T-helper 2 cell treated with Interferon-gamma antibody and Interleukin-4, amounts not matched to agents 5 μg/mL and 100 μg/mL, for 36 hours (primary cell): ENCODE measurements around the gene PCGF1.
A peak's percentile ranks its signal among the peaks of the same experiment; 100 is the strongest.

Source experiments
- DNase-seq: peaks from one replicate; pipeline ENCODE4 v3.0.0; 2021; ENCODE audit warnings: low spot score
- H3K27ac Mint-ChIP-seq: one replicate; pipeline ENCODE4 v1.8.0; 2021; ENCODE audit warnings: mild to moderate bottlenecking, mixed read lengths
- H3K27me3 Mint-ChIP-seq: one replicate; pipeline ENCODE4 v1.8.0; 2021; ENCODE audit warnings: low read depth, mixed read lengths
- H3K36me3 Mint-ChIP-seq: one replicate; pipeline ENCODE4 v1.8.0; 2021; ENCODE audit warnings: low read depth, mixed read lengths
- H3K4me1 Mint-ChIP-seq: one replicate; pipeline ENCODE4 v1.8.0; 2021; ENCODE audit warnings: low read depth, mixed read lengths
- H3K4me3 Mint-ChIP-seq: one replicate; pipeline ENCODE4 v1.8.0; 2022; ENCODE audit warnings: mild to moderate bottlenecking, moderate library complexity, mixed read lengths
- H3K9me3 Mint-ChIP-seq: one replicate; pipeline ENCODE4 v1.8.0; 2021; ENCODE audit warnings: mixed read lengths

PCGF1 gene

GRCh38 chr2:74507145-74507925 is at the start of gene PCGF1:
TSS of gene PCGF1 (minus strand) at chr2:74507695. CDS start at chr2:74507668, 27 bp downstream.
- peak within 1 kb of the TSS; percentile 96 for H3K4me3 Mint-ChIP-seq
- peak within 1 kb of the TSS; percentile 99 for H3K27ac Mint-ChIP-seq
- no peaks in the 10 kb centered on the region for H3K9me3 Mint-ChIP-seq
- peaks cover 27% of the 10 kb centered on the region for H3K27me3 Mint-ChIP-seq
- DNase-seq, result peak; percentile 97
- peaks cover 44% of the 10 kb centered on the region for H3K4me1 Mint-ChIP-seq
- H3K36me3 Mint-ChIP-seq, result peaks cover 23% of the 10 kb centered on the region

GRCh38 chr2:74556831-74557370 is 49.4 kb upstream of the PCGF1 start:
- Mint-ChIP-seq H3K9me3 (no peaks in the 10 kb centered on the region), H3K4me1 (peaks cover 28% of the 10 kb centered on the region), H3K27me3 (no peaks in the 10 kb centered on the region), H3K4me3 (peak overlapping the region; percentile 94), H3K36me3 (peaks cover 11% of the 10 kb centered on the region), H3K27ac (no peak overlapping the region)
- no peak for DNase-seq

- Mint-ChIP-seq H3K27me3 (no peaks in the 10 kb centered on the region), H3K27ac (peak overlapping the region; percentile 33), H3K36me3 (peaks cover 11% of the 10 kb centered on the region), H3K4me3 (peak overlapping the region; percentile 94), H3K4me1 (peaks cover 31% of the 10 kb centered on the region), H3K9me3 (no peaks in the 10 kb centered on the region)
- DNase-seq, result no peak
These were observed 48.7 kb upstream of the PCGF1 start for GRCh38 chr2:74556159-74556558.

GRCh38 chr2:74555610-74556103 is 48.2 kb upstream of the PCGF1 start:
- peaks cover 11% of the 10 kb centered on the region for H3K36me3 Mint-ChIP-seq
- peaks cover 29% of the 10 kb centered on the region for H3K4me1 Mint-ChIP-seq
- peak overlapping the region; percentile 96 for H3K27ac Mint-ChIP-seq
- peak overlapping the region; percentile 94 for H3K4me3 Mint-ChIP-seq
- H3K27me3 Mint-ChIP-seq, result no peaks in the 10 kb centered on the region
- no peak for DNase-seq
- no peaks in the 10 kb centered on the region for H3K9me3 Mint-ChIP-seq

- no peak for DNase-seq
- Mint-ChIP-seq H3K4me3 (peak overlapping the region; percentile 94), H3K4me1 (peaks cover 24% of the 10 kb centered on the region), H3K9me3 (no peaks in the 10 kb centered on the region), H3K27me3 (no peaks in the 10 kb centered on the region), H3K27ac (peak overlapping the region; percentile 96), H3K36me3 (peaks cover 11% of the 10 kb centered on the region)
These were observed 47.5 kb upstream of the PCGF1 start for GRCh38 chr2:74554820-74555531.

GRCh38 chr2:74553892-74554819 is 46.7 kb upstream of the PCGF1 start, which contains the start of the genes DOK1 and LOXL3:
TSS of gene DOK1 (plus strand) at chr2:74554720. CDS start at chr2:74554755, 35 bp downstream.
TSS of gene LOXL3 (minus strand) at chr2:74553942. CDS start at chr2:74552634, 1,308 bp downstream.
- peaks cover 2% of the 10 kb centered on the region for H3K27me3 Mint-ChIP-seq
- H3K4me1 Mint-ChIP-seq, result peaks cover 26% of the 10 kb centered on the region
- no peaks in the 10 kb centered on the region for H3K9me3 Mint-ChIP-seq
- H3K27ac Mint-ChIP-seq, result peak within 1 kb of the TSS; percentile 96
- H3K36me3 Mint-ChIP-seq, result peaks cover 11% of the 10 kb centered on the region
- peak within 1 kb of the TSS; percentile 94 for H3K4me3 Mint-ChIP-seq
- peak; percentile 79 for DNase-seq

GRCh38 chr2:74552914-74553811 is 45.7 kb upstream of the PCGF1 start:
- Mint-ChIP-seq H3K4me1 (peaks cover 28% of the 10 kb centered on the region), H3K4me3 (peak overlapping the region; percentile 69), H3K27ac (peak overlapping the region; percentile 88), H3K27me3 (peaks cover 6% of the 10 kb centered on the region), H3K36me3 (peaks cover 11% of the 10 kb centered on the region), H3K9me3 (no peaks in the 10 kb centered on the region)
- no peak for DNase-seq

- peak overlapping the region; percentile 33 for H3K4me3 Mint-ChIP-seq
These were observed 44.7 kb upstream of the PCGF1 start for GRCh38 chr2:74551942-74552913.

GRCh38 chr2:74551530-74551929 is 44.0 kb upstream of the PCGF1 start:
- Mint-ChIP-seq H3K4me3 (no peak overlapping the region), H3K27ac (no peak overlapping the region), H3K9me3 (no peaks in the 10 kb centered on the region)

More at GRCh38 chr2:74551942-74552913, 44.7 kb upstream of the PCGF1 start:
- DNase-seq, result no peak
- no peaks in the 10 kb centered on the region for H3K9me3 Mint-ChIP-seq
- peaks cover 9% of the 10 kb centered on the region for H3K36me3 Mint-ChIP-seq
- peaks cover 28% of the 10 kb centered on the region for H3K4me1 Mint-ChIP-seq
- peaks cover 13% of the 10 kb centered on the region for H3K27me3 Mint-ChIP-seq
- peak overlapping the region; percentile 69 for H3K27ac Mint-ChIP-seq

GRCh38 chr2:74550231-74550630 is 42.7 kb upstream of the PCGF1 start:
- DNase-seq, result no peak
- Mint-ChIP-seq H3K27me3 (peaks cover 18% of the 10 kb centered on the region), H3K4me3 (peak overlapping the region; percentile 33), H3K27ac (no peak overlapping the region), H3K4me1 (peaks cover 26% of the 10 kb centered on the region), H3K36me3 (no peaks in the 10 kb centered on the region), H3K9me3 (no peaks in the 10 kb centered on the region)

More at GRCh38 chr2:74551530-74551929, 44.0 kb upstream of the PCGF1 start:
- peaks cover 27% of the 10 kb centered on the region for H3K4me1 Mint-ChIP-seq
- peaks cover 2% of the 10 kb centered on the region for H3K36me3 Mint-ChIP-seq
- DNase-seq, result no peak
- peaks cover 14% of the 10 kb centered on the region for H3K27me3 Mint-ChIP-seq

GRCh38 chr2:74548900-74549826 is 41.7 kb upstream of the PCGF1 start:
- peaks cover 26% of the 10 kb centered on the region for H3K4me1 Mint-ChIP-seq
- no peak overlapping the region for H3K27ac Mint-ChIP-seq
- H3K36me3 Mint-ChIP-seq, result no peaks in the 10 kb centered on the region
- H3K4me3 Mint-ChIP-seq, result peak overlapping the region; percentile 71
- peaks cover 21% of the 10 kb centered on the region for H3K27me3 Mint-ChIP-seq
- H3K9me3 Mint-ChIP-seq, result no peaks in the 10 kb centered on the region
- DNase-seq, result peak; percentile 69
